ENCODE results near the gene EPB41L4B. TPM values are rescaled to one million over a fixed set of nuclear protein-coding genes. Genes with fewer than 3 reads are reported as not detected.
"Not testable (repeated sequence)": the region's sequence is repeated elsewhere in the genome, so short reads cannot be mapped to it uniquely, and the experiment has no call there.

The EPB41L4B gene
- 10 to 100 TPM; 13.3 to 15.1 TPM for total RNA-seq

- 3% methylated on average over 26 of the region's 72 CpGs for WGBS
- intact Hi-C loops (cut with DNase I) = loop anchor here (5.0 to 10.0 kb wide), 2 partner anchors 79 to 386 kb away; partner anchors contain the start of genes ABITRAM and ELP1
- no peaks in the 10 kb centered on the region for H3K27me3 ChIP-seq (replicated peaks; ENCODE audit: insufficient read depth)
Observed at GRCh38 chr9:109320742-109321448, at the start of gene EPB41L4B. TSS of gene EPB41L4B (minus strand) at chr9:109321059. CDS start at chr9:109320446, 613 bp downstream.

GRCh38 chr9:109369285-109369684 lies 48.4 kb upstream of the EPB41L4B start:
- Histone ChIP-seq H3K36me3 (no peaks in the 10 kb centered on the region), H3K4me1 (replicated peaks) (no peaks in the 10 kb centered on the region), H3K27me3 (replicated peaks; ENCODE audit: insufficient read depth) (no peaks in the 10 kb centered on the region), H3K27ac (no peak overlapping the region), H3K9me3 (no peaks in the 10 kb centered on the region), H3K4me3 (no peak overlapping the region)
- intact Hi-C loops (cut with DNase I) = no loop called here
- TF ChIP-seq POLR2A (IDR thresholded peaks at IDR 0.05) (no peak), POLR2AphosphoS5 (IDR thresholded peaks at IDR 0.05) (no peak), CTCF (IDR thresholded peaks at IDR 0.05) (no peak)
- WGBS = 36% methylated on average over 2 of the region's 2 CpGs
- no peak for DNase-seq (ENCODE audit: low spot score)

More at GRCh38 chr9:109320742-109321448, at the start of gene EPB41L4B:
- peak; percentile 93 for DNase-seq (ENCODE audit: low spot score)
- Histone ChIP-seq H3K4me1 (replicated peaks) (peaks cover 6% of the 10 kb centered on the region), H3K27ac (peak within 1 kb of the TSS; percentile 54 to 56), H3K9me3 (no peaks in the 10 kb centered on the region), H3K4me3 (peak within 1 kb of the TSS; percentile 34 to 41), H3K36me3 (no peaks in the 10 kb centered on the region)
- peak; percentile 97 to 99 (median 98) for TF ChIP-seq CTCF (IDR thresholded peaks at IDR 0.05)
- TF ChIP-seq POLR2A (IDR thresholded peaks at IDR 0.05) = peak; percentile 37
- TF ChIP-seq POLR2AphosphoS5 (IDR thresholded peaks at IDR 0.05) = peak; percentile 75

- Histone ChIP-seq H3K36me3 (no peaks in the 10 kb centered on the region), H3K4me1 (replicated peaks) (no peaks in the 10 kb centered on the region), H3K27ac (no peak overlapping the region), H3K27me3 (replicated peaks; ENCODE audit: insufficient read depth) (no peaks in the 10 kb centered on the region), H3K4me3 (no peak overlapping the region), H3K9me3 (no peaks in the 10 kb centered on the region)
- TF ChIP-seq POLR2AphosphoS5 (IDR thresholded peaks at IDR 0.05) = no peak
- TF ChIP-seq POLR2A (IDR thresholded peaks at IDR 0.05) = no peak
- no peak for TF ChIP-seq CTCF (IDR thresholded peaks at IDR 0.05)
- DNase-seq (ENCODE audit: low spot score) = no peak
- WGBS = 62% methylated on average over 5 of the region's 5 CpGs
- intact Hi-C loops (cut with DNase I) = no loop called here
Observed at GRCh38 chr9:109360771-109361170, 39.9 kb upstream of the EPB41L4B start.

- H3K4me1 ChIP-seq (replicated peaks); H3K27me3 ChIP-seq (replicated peaks; ENCODE audit: insufficient read depth); DNase-seq (ENCODE audit: low spot score); H3K27ac ChIP-seq; H3K4me3 ChIP-seq; H3K9me3 ChIP-seq; intact Hi-C loops (cut with DNase I); H3K36me3 ChIP-seq: not testable (repeated sequence)
- 89% methylated on average over 8 of the region's 8 CpGs for WGBS
Observed at GRCh38 chr9:109358968-109359603, 38.2 kb upstream of the EPB41L4B start.

GRCh38 chr9:109355564-109356297 lies 34.9 kb upstream of the EPB41L4B start:
- H3K9me3 ChIP-seq = no peaks in the 10 kb centered on the region
- no peak for DNase-seq (ENCODE audit: low spot score)
- H3K4me1 ChIP-seq (replicated peaks) = no peaks in the 10 kb centered on the region
- no peaks in the 10 kb centered on the region for H3K36me3 ChIP-seq
- H3K4me3 ChIP-seq = no peak overlapping the region
- no peaks in the 10 kb centered on the region for H3K27me3 ChIP-seq (replicated peaks; ENCODE audit: insufficient read depth)
- no peak overlapping the region for H3K27ac ChIP-seq
- intact Hi-C loops (cut with DNase I) = no loop called here
- WGBS = 85% methylated on average over 21 of the region's 21 CpGs
- TF ChIP-seq POLR2AphosphoS5 (IDR thresholded peaks at IDR 0.05) = no peak
- no peak for TF ChIP-seq CTCF (IDR thresholded peaks at IDR 0.05)
- TF ChIP-seq POLR2A (IDR thresholded peaks at IDR 0.05) = no peak
